HepG2 (cell line): ENCODE results near the gene GOLGA6L9. TPM values are rescaled to one million over a fixed set of nuclear protein-coding genes. Genes with fewer than 3 reads are reported as not detected.
A peak's percentile ranks its signal among the peaks of the same experiment; 100 is the strongest.
"Not testable (repeated sequence)": the region's sequence is repeated elsewhere in the genome, so short reads cannot be mapped to it uniquely, and the experiment has no call there.

Source experiments
- ATAC-seq: fragments of 200-7000 bp; cut with Tn5 transposase; 3 replicates; pipeline ENCODE4 v1.9.1; 2020; ENCODE audit warnings: mild to moderate bottlenecking, moderate library complexity
- BruUV-seq: library from RNA; stranded (reverse); fragments of 400-500 nt; replicated peaks from 2 replicates; lab custom pipeline; 2021; lab: Mats Ljungman, UMichigan
- CTCF ChIA-PET: fragments of 300-600 bp; formaldehyde crosslinking; extraction: SDS; loops from one replicate; lab custom pipeline; 2021; ENCODE audit warnings: low total read pairs, inconsistent platforms, low intra/inter-chr PET ratio; lab: Yijun Ruan, JAX
- POLR2A ChIA-PET: fragments of 350-600 bp; sonication (Branson Sonifier 250); formaldehyde crosslinking; loops from one replicate; lab custom pipeline; 2020; ENCODE audit warnings: antibody characterized with exemption, inconsistent platforms; lab: Yijun Ruan, JAX
- DNase-seq: peaks from one replicate; pipeline ENCODE4 v3.0.0-alpha.2; 2015; ENCODE audit warnings: low spot score
- FAIRE-seq: peaks from 3 replicates; lab custom pipeline; 2011; peaks lifted over from hg19 to GRCh38; lab: Jason Lieb, UNC
- H2AFZ ChIP-seq: one replicate; pipeline ENCODE4 v1.6.1; 2011; ENCODE audit warnings: low read length, inconsistent platforms
- H3K27ac ChIP-seq: fragments of 300-600 bp; 3 replicates; pipeline ENCODE4 v1.8.0; 2011; ENCODE audit warnings: mixed run types, mild to moderate bottlenecking, mixed read lengths, low read length, inconsistent platforms; ENCODE audit not compliant: insufficient read depth; ENCODE audit errors: extremely low read length
- H3K27me3 ChIP-seq, 2 experiments: fragments of 200-600 bp in 1 of 2; 2 replicates in 1 of 2; 3 replicates in 1 of 2; pipeline versions ENCODE4 v1.6.0 to v1.8.0; 2011; ENCODE audit warnings: low read length in 2 of 2, mild to moderate bottlenecking in 2 of 2, moderate library complexity in 2 of 2, inconsistent platforms in 1 of 2; ENCODE audit not compliant: insufficient read depth in 2 of 2, control insufficient read depth in 1 of 2
- H3K36me3 ChIP-seq, 2 experiments: fragments of 200-600 bp in 1 of 2; replicated peaks in 1 of 2; 2 replicates in 1 of 2; 3 replicates in 1 of 2; pipeline versions ENCODE4 v1.5.1 to v1.8.0; 2011; ENCODE audit warnings: low read length in 2 of 2, inconsistent platforms in 1 of 2; ENCODE audit not compliant: insufficient read depth in 2 of 2, control insufficient read depth in 1 of 2
- H3K4me1 ChIP-seq: 2 replicates; pipeline ENCODE4 v1.5.1; 2012; ENCODE audit warnings: low read length, inconsistent platforms; ENCODE audit not compliant: insufficient read depth
- H3K4me2 ChIP-seq: 2 replicates; pipeline ENCODE4 v1.6.0; 2011; ENCODE audit warnings: low read depth, low read length, inconsistent platforms
- H3K4me3 ChIP-seq, 3 experiments: fragments of 200-600 bp in 1 of 3; sonication (generic), shearing (Covaris generic) in 1 of 3; replicated peaks in 1 of 3; 2 replicates each; pipeline ENCODE4 v1.5.1; 2011 to 2016; ENCODE audit warnings: low read length in 3 of 3, inconsistent platforms in 2 of 3, low read depth in 2 of 3, mild to moderate bottlenecking in 2 of 3, control low read depth in 1 of 3, mixed read lengths in 1 of 3; ENCODE audit not compliant: insufficient read depth in 1 of 3
- H3K79me2 ChIP-seq: one replicate; pipeline ENCODE4 v1.6.1; 2011; ENCODE audit warnings: low read length, inconsistent platforms; ENCODE audit not compliant: insufficient read depth
- H3K9ac ChIP-seq: 2 replicates; pipeline ENCODE4 v1.6.0; 2011; ENCODE audit warnings: mild to moderate bottlenecking, low read depth, low read length, inconsistent platforms; ENCODE audit not compliant: insufficient read depth
- H3K9me3 ChIP-seq: 2 replicates; pipeline ENCODE4 v1.5.1; 2012; ENCODE audit warnings: mild to moderate bottlenecking, low read length
- H4K20me1 ChIP-seq: 2 replicates; pipeline ENCODE4 v1.6.0; 2011; ENCODE audit warnings: inconsistent platforms, mild to moderate bottlenecking, low read length, moderate library complexity; ENCODE audit not compliant: insufficient read depth
- STAG1 ChIP-seq: sonication (generic); formaldehyde crosslinking; IDR thresholded peaks from 2 replicates; pipeline ENCODE4 v1.4.0; 2020; ENCODE audit warnings: missing genetic modification reagents
- WGBS: methylation state at CpG from one replicate; pipeline ENCODE4 v1.1.6; 2017; ENCODE audit warnings: low lambda C conversion rate; 5-methylcytosine and 5-hydroxymethylcytosine counted together
- in situ Hi-C: cut with HindIII; loops from 2 replicates; pipeline ENCODE4 v1.10.0; 2017; ENCODE audit warnings: low pct_unique_long_range_greater_than_20kb; ENCODE audit not compliant: extremely low pct_ligation_motif_present
- intact Hi-C: fragments of 100-400 bp; cut with micrococcal nuclease; formaldehyde crosslinking; loops from one replicate; pipeline ENCODE4 v1.10.0; 2022; ENCODE audit not compliant: unreplicated experiment
- polyA plus RNA-seq, 8 experiments: library from polyadenylated mRNA; depleted of rRNA in 3 of 8; stranded (reverse) in 7 of 8; unstranded in 1 of 8; fragments of >200 nt; fragmentation: Illumina TruSeq in 4 of 8; extraction: Trizol in 4 of 8; gene quantifications; 2 replicates each; pipeline versions ENCODE4 v1.2.1 to v1.2.3, GENCODE V29; 2011 to 2016; ENCODE audit warnings: low read depth in 4 of 8, missing spikeins in 1 of 8, mixed read lengths in 1 of 8; ENCODE audit not compliant: insufficient read depth in 1 of 8
- total RNA-seq, 5 experiments: library from RNA; depleted of rRNA; stranded (reverse); fragments of >200 nt; fragmentation: Illumina TruSeq; extraction: Trizol; gene quantifications; 2 replicates each; pipeline ENCODE4 v1.2.3, GENCODE V29; 2016; ENCODE audit warnings: low read depth in 1 of 5

GOLGA6L9 gene
- total and polyA plus RNA-seq, 2 of the 13 experiments (the other 11 are each of a cell fraction or from before 2014, with no cell fraction given), result 2.2 to 4.0 TPM

- H3K4me1 ChIP-seq, in situ Hi-C loops, H3K36me3 ChIP-seq, BruUV-seq, H4K20me1 ChIP-seq, intact Hi-C loops, POLR2A ChIA-PET, FAIRE-seq, H3K9me3 ChIP-seq, H3K27ac ChIP-seq, H3K9ac ChIP-seq, DNase-seq, H3K4me2 ChIP-seq, H2AFZ ChIP-seq, H3K4me3 ChIP-seq, CTCF ChIA-PET, H3K27me3 ChIP-seq, H3K79me2 ChIP-seq: not testable (repeated sequence)
- WGBS, result no CpG with 5 or more reads among the region's 11 CpGs
- peak; percentile 98 for ATAC-seq
- TF ChIP-seq STAG1 (CRISPR knock-in tag), result peak; percentile 49
These were observed 38.6 kb downstream of the GOLGA6L9 start for GRCh38 chr15:82468205-82468604.

GRCh38 chr15:82469381-82469780 is 39.8 kb downstream of the GOLGA6L9 start:
- CTCF ChIA-PET, ATAC-seq, DNase-seq, BruUV-seq, POLR2A ChIA-PET, H3K27me3 ChIP-seq, H3K36me3 ChIP-seq, H3K9me3 ChIP-seq, H3K4me2 ChIP-seq, H2AFZ ChIP-seq, H3K27ac ChIP-seq, FAIRE-seq, in situ Hi-C loops, H3K9ac ChIP-seq, H3K79me2 ChIP-seq, H3K4me1 ChIP-seq, H3K4me3 ChIP-seq, H4K20me1 ChIP-seq, intact Hi-C loops: not testable (repeated sequence)
- no CpG with 5 or more reads among the region's 12 CpGs for WGBS
